Neuronal stem cell (in vitro differentiated cells): ENCODE results near the gene SLC35G6.

Source experiments
- DNase-seq: peaks from one replicate; pipeline ENCODE4 v3.0.0-alpha.2; 2013; ENCODE audit warnings: low spot score
- H2AFZ ChIP-seq: one replicate; pipeline ENCODE4 v1.6.1; 2013; ENCODE audit warnings: mild to moderate bottlenecking, low read length, inconsistent platforms
- H2AK5ac ChIP-seq: 2 replicates; pipeline ENCODE4 v1.6.1; 2013; ENCODE audit warnings: low read depth, mild to moderate bottlenecking, inconsistent platforms, low read length, moderate library complexity, mixed read lengths
- H2BK120ac ChIP-seq: 2 replicates; pipeline ENCODE4 v1.6.1; 2013; ENCODE audit warnings: low read depth, mild to moderate bottlenecking, inconsistent platforms, low read length, moderate library complexity, mixed read lengths
- H2BK12ac ChIP-seq: one replicate; pipeline ENCODE4 v1.6.1; 2013; ENCODE audit warnings: low read length, inconsistent platforms
- H2BK15ac ChIP-seq: 2 replicates; pipeline ENCODE4 v1.6.1; 2013; ENCODE audit warnings: mild to moderate bottlenecking, low read length, inconsistent platforms, mixed read lengths
- H2BK5ac ChIP-seq: one replicate; pipeline ENCODE4 v1.6.1; 2013; ENCODE audit warnings: inconsistent platforms, mild to moderate bottlenecking, low read length, moderate library complexity
- H3K14ac ChIP-seq: one replicate; pipeline ENCODE4 v1.6.1; 2013; ENCODE audit warnings: low read length, inconsistent platforms
- H3K18ac ChIP-seq: 2 replicates; pipeline ENCODE4 v1.6.1; 2013; ENCODE audit warnings: low read length, inconsistent platforms
- H3K23ac ChIP-seq: 2 replicates; pipeline ENCODE4 v1.6.1; 2013; ENCODE audit warnings: low read depth, mild to moderate bottlenecking, mixed read lengths, low read length, inconsistent platforms; ENCODE audit not compliant: poor library complexity
- H3K27ac ChIP-seq: replicated peaks from 3 replicates; pipeline ENCODE4 v1.5.1; 2013; ENCODE audit warnings: low read length, inconsistent platforms
- H3K27me3 ChIP-seq, 3 experiments: 2 replicates each; pipeline ENCODE4 v1.6.1; 2013; ENCODE audit warnings: low read length in 3 of 3, mild to moderate bottlenecking in 2 of 3, inconsistent platforms in 1 of 3, low read depth in 1 of 3, mixed read lengths in 1 of 3, moderate library complexity in 1 of 3; ENCODE audit not compliant: control insufficient read depth in 3 of 3, insufficient read depth in 3 of 3
- H3K36me3 ChIP-seq, 2 donors: replicated peaks in 1 of 2; 2 replicates each; pipeline ENCODE4 v1.6.1; 2013; ENCODE audit warnings: low read length in 2 of 2; ENCODE audit not compliant: control insufficient read depth in 2 of 2, insufficient read depth in 2 of 2
- H3K4ac ChIP-seq: 2 replicates; pipeline ENCODE4 v1.6.1; 2013; ENCODE audit warnings: inconsistent platforms, mild to moderate bottlenecking, low read length, moderate library complexity
- H3K4me1 ChIP-seq, 2 donors: 1 replicate in 1 of 2; 2 replicates in 1 of 2; pipeline ENCODE4 v1.6.1; 2013; ENCODE audit warnings: low read length in 2 of 2, low read depth in 1 of 2; ENCODE audit not compliant: control insufficient read depth in 2 of 2, insufficient read depth in 1 of 2
- H3K4me2 ChIP-seq: one replicate; pipeline ENCODE4 v1.6.1; 2013; ENCODE audit warnings: mild to moderate bottlenecking, low read length, inconsistent platforms; ENCODE audit not compliant: insufficient read depth, poor library complexity, severe bottlenecking
- H3K4me3 ChIP-seq, 2 donors: 2 replicates each; pipeline ENCODE4 v1.5.1; 2013; ENCODE audit warnings: low read length in 2 of 2, mild to moderate bottlenecking in 2 of 2, inconsistent platforms in 1 of 2, moderate library complexity in 1 of 2
- H3K79me1 ChIP-seq: one replicate; pipeline ENCODE4 v1.6.1; 2013; ENCODE audit warnings: low read depth, mild to moderate bottlenecking, inconsistent platforms, low read length, moderate library complexity
- H3K9ac ChIP-seq: one replicate; pipeline ENCODE4 v1.6.1; 2013; ENCODE audit warnings: mild to moderate bottlenecking, low read depth, low read length, inconsistent platforms; ENCODE audit not compliant: poor library complexity
- H3K9me3 ChIP-seq, 2 donors: replicated peaks in 1 of 2; 2 replicates each; pipeline versions ENCODE3 to v1.6.1; 2013; ENCODE audit warnings: low read length in 2 of 2, mild to moderate bottlenecking in 2 of 2, inconsistent platforms in 1 of 2, low read depth in 1 of 2, mixed read lengths in 1 of 2, moderate library complexity in 1 of 2; ENCODE audit not compliant: control insufficient read depth in 2 of 2, insufficient read depth in 1 of 2
- H4K8ac ChIP-seq: one replicate; pipeline ENCODE4 v1.6.1; 2013; ENCODE audit warnings: low read depth, mild to moderate bottlenecking, inconsistent platforms, low read length, moderate library complexity
- H4K91ac ChIP-seq: one replicate; pipeline ENCODE4 v1.6.1; 2013; ENCODE audit warnings: low read length, low read depth, mild to moderate bottlenecking, inconsistent platforms; ENCODE audit not compliant: poor library complexity
- WGBS, 2 donors: extraction: QIAGEN DNeasy Blood & Tissue Kit; methylation state at CpG; one replicate each; pipeline ENCODE4 v1.1.7; 2013; ENCODE audit warnings: missing lambda C conversion rate in 2 of 2, mixed read lengths in 1 of 2; ENCODE audit not compliant: insufficient read length in 2 of 2, insufficient replicate concordance in 1 of 2; ENCODE audit errors: extremely low coverage in 2 of 2; 5-methylcytosine and 5-hydroxymethylcytosine counted together

Gene SLC35G6

DNA sequence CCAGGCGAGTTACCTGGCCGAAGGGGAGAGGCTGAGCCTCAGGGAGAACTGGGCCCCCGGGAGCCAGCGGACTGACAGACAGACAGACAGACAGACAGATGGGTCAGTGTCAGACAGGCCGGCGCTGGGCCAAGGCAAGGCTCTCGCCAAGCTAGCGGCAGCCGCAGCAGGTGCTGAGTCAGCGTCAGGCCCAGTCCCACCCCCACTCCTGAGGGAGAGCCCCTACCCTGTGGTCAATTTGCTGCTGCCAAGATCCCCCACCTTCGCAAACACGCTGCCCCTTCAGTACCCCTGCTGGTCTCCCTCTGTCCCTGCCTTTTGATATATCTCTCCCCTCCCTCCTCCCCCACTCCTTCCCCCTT, 40.4 kb upstream of the SLC35G6 start:
- no peak for DNase-seq
- Histone ChIP-seq H3K79me1 (no peaks in the 10 kb centered on the region), H3K27me3 (peaks cover 26 to 43% (median 38%) of the 10 kb centered on the region in 3 experiments), H3K4me2 (peak overlapping the region; percentile 97), H3K4ac (peak overlapping the region; percentile 42), H2AK5ac (peak overlapping the region; percentile 89), H4K8ac (no peak overlapping the region), H4K91ac (no peak overlapping the region), H3K23ac (peak overlapping the region; percentile 75), H2AFZ (peak overlapping the region; percentile 97), H3K36me3 (no peaks in the 10 kb centered on the region), H3K4me3 (peak overlapping the region; percentile 96 to 98), H3K27ac (no peak overlapping the region), H2BK5ac (no peak overlapping the region), H3K18ac (peak overlapping the region; percentile 96), H2BK15ac (no peak overlapping the region), H2BK12ac (peak overlapping the region; percentile 69), H2BK120ac (peak overlapping the region; percentile 88), H3K14ac (peak overlapping the region; percentile 58), H3K9me3 (peaks cover 0 to 4% of the 10 kb centered on the region in 2 donors), H3K9ac (peak overlapping the region; percentile 96), H3K4me1 (peaks cover 25 to 34% of the 10 kb centered on the region in 2 donors)
- whole genome bisulfite sequencing, 2 donors = no CpG with 5 or more reads among the region's 12 CpGs

DNA sequence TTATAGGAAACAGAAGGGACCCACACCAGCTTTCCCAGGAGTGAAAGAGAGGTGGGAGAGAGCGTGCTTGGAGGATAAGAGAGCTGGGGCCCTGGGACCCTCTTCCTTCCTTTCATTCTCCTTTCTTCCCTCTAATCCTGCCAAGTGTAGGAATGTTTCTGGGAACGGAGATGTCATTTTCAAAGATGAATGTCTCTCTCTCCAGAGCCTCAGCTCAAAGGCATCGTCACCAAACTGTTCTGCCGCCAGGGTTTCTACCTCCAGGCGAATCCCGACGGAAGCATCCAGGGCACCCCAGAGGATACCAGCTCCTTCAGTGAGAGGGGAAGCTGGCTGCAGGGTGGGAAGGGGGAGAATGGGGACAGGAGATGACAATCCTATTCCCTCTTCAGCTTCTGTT, 40.0 kb upstream of the SLC35G6 start:
- Histone ChIP-seq H3K14ac (no peak overlapping the region), H2AK5ac (no peak overlapping the region), H3K23ac (no peak overlapping the region), H3K9ac (no peak overlapping the region), H3K36me3 (no peaks in the 10 kb centered on the region), H4K91ac (no peak overlapping the region), H3K27me3 (peaks cover 21 to 39% (median 33%) of the 10 kb centered on the region in 3 experiments), H3K4me2 (peak overlapping the region; percentile 97), H3K79me1 (no peaks in the 10 kb centered on the region), H2BK15ac (no peak overlapping the region), H3K4ac (no peak overlapping the region), H2BK5ac (no peak overlapping the region), H2BK12ac (no peak overlapping the region), H3K18ac (no peak overlapping the region), H4K8ac (no peak overlapping the region), H2BK120ac (no peak overlapping the region), H3K4me3 (peak overlapping the region in 1 of 2 donors; percentile 96), H3K4me1 (peaks cover 24 to 38% of the 10 kb centered on the region in 2 donors), H2AFZ (peak overlapping the region; percentile 97), H3K9me3 (peaks cover 0 to 3% of the 10 kb centered on the region in 2 donors), H3K27ac (no peak overlapping the region)
- no peak for DNase-seq
- no CpG with 5 or more reads among the region's 7 CpGs for WGBS, 2 donors

DNA sequence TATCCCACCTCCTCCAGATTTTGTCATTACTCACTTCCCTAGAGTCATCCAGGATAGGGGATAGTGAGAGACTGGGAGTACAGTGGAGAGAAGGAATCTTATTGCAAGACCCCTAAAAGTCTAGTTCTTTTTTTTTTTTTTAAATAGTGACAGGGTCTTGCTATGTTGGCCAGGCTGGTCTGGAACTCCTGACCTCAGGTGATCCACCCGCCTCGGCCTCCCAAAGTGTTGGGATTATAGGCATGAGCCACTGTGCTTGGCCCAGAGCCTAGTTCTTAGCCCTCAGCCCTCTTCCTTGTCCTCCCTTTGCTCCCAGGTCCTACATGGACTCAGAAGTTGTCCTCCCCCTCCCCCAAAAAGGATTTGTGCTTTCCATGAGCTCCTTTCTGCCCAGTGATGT, 39.1 kb upstream of the SLC35G6 start:
- peaks cover 20 to 39% of the 10 kb centered on the region in 2 donors for H3K4me1 ChIP-seq
- H3K27me3 ChIP-seq = peaks cover 21 to 39% (median 27%) of the 10 kb centered on the region in 3 experiments
- DNase-seq = no peak
- H3K23ac ChIP-seq = no peak overlapping the region
- H2AK5ac ChIP-seq = no peak overlapping the region
- H4K91ac ChIP-seq = no peak overlapping the region
- no peak overlapping the region for H3K4ac ChIP-seq
- no peak overlapping the region for H3K27ac ChIP-seq
- H2BK12ac ChIP-seq = no peak overlapping the region
- peak overlapping the region; percentile 32 for H2BK15ac ChIP-seq
- H4K8ac ChIP-seq = no peak overlapping the region
- H3K18ac ChIP-seq = no peak overlapping the region
- H3K36me3 ChIP-seq = no peaks in the 10 kb centered on the region
- no peaks in the 10 kb centered on the region for H3K79me1 ChIP-seq
- no peak overlapping the region for H3K4me3 ChIP-seq
- WGBS, 2 donors = no CpG with 5 or more reads among the region's 2 CpGs
- no peak overlapping the region for H3K9ac ChIP-seq
- no peak overlapping the region for H2BK5ac ChIP-seq
- H3K14ac ChIP-seq = no peak overlapping the region
- no peak overlapping the region for H2AFZ ChIP-seq
- no peak overlapping the region for H3K4me2 ChIP-seq
- H2BK120ac ChIP-seq = no peak overlapping the region
- peaks cover 0 to under 1% of the 10 kb centered on the region in 2 donors for H3K9me3 ChIP-seq

DNA sequence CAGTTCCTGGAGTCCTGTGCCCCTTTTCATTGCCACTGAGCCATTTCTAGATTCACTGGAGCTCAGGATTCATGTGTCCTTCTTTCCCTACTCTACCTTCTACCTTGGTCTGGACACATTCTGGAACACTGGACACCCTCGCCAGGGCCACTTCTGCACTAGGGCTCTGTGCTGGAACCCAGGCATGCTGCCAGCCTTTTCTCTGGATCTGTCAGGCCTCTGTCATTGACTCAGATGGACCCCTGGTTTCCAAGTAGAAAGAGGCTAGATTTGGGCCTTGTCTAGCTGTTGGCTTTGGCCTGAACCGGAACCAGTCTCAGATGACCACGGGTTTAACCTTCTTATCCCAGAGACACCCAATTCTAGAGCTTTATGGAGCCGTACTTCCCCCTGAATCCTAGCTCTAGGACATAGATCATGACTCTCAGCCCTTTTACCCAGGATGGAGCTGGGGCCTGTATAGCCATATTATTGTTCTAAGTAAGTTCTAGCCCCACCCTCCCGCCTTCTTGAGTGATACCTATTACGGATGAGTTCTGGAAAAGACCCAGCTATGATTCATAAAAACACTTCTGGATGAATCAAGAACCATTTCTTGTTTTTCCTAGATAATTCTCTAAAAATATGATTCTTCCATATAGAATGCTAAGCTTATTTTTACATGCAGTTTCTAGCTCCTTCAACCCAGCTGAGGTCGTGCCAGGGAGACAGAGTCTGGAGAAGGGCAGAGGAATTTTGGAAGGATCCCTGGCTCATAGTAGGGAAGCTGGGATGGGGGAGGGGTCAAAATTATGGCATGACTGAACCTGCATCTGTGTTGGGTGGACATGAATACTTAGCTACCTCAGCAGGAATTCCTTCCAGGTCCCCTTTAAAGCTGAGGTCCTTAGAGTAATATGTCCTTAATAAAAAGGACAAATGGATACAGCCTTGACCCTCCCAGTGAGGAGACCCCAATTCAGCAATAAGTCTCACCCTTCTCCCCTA, 37.5 kb upstream of the SLC35G6 start:
- WGBS, 2 donors = no CpG with 5 or more reads among the region's 7 CpGs
- Histone ChIP-seq H3K18ac (no peak overlapping the region), H3K23ac (no peak overlapping the region), H3K4me2 (no peak overlapping the region), H3K4me1 (peaks cover 11 to 26% of the 10 kb centered on the region in 2 donors), H2BK12ac (no peak overlapping the region), H3K27me3 (peaks cover 10 to 27% (median 12%) of the 10 kb centered on the region in 3 experiments), H3K4ac (no peak overlapping the region), H4K8ac (no peak overlapping the region), H2BK120ac (no peak overlapping the region), H3K4me3 (no peak overlapping the region), H3K9ac (no peak overlapping the region), H4K91ac (no peak overlapping the region), H3K14ac (no peak overlapping the region), H2BK15ac (no peak overlapping the region), H3K27ac (no peak overlapping the region), H3K9me3 (peaks cover 1 to 5% of the 10 kb centered on the region in 2 donors), H2BK5ac (no peak overlapping the region), H3K36me3 (no peaks in the 10 kb centered on the region), H2AK5ac (peak overlapping the region; percentile 78), H3K79me1 (peaks cover 2% of the 10 kb centered on the region), H2AFZ (no peak overlapping the region)
- DNase-seq = no peak
